Kidney epithelial cell (primary cell): ENCODE results near the gene METTL1. TPM values are rescaled to one million over a fixed set of nuclear protein-coding genes. Genes with fewer than 3 reads are reported as not detected.

Experiments used
- DNase-seq: peaks from one replicate; pipeline ENCODE4 v3.0.0-alpha.2; 2010; ENCODE audit warnings: low read depth
- H3K27me3 ChIP-seq: 2 replicates; pipeline ENCODE4 v1.6.0; 2011; ENCODE audit warnings: low read length; ENCODE audit not compliant: control insufficient read depth, insufficient read depth
- H3K36me3 ChIP-seq: 2 replicates; pipeline ENCODE4 v1.5.1; 2011; ENCODE audit warnings: low read length; ENCODE audit not compliant: control insufficient read depth, insufficient read depth
- H3K4me3 ChIP-seq: 2 replicates; pipeline ENCODE4 v1.5.1; 2011; ENCODE audit warnings: low read depth, mild to moderate bottlenecking, control low read depth, low read length
- total RNA-seq: library from RNA; depleted of rRNA; stranded (reverse); fragments of >200 nt; gene quantifications from 2 replicates; pipeline ENCODE4 v1.2.3, GENCODE V29; 2015
- TF ChIP-seq, protein P1 (sequence below): IDR thresholded peaks from 2 replicates; pipeline ENCODE4 v1.5.1; 2011; ENCODE audit warnings: mild to moderate bottlenecking, moderate library complexity, low read length, control low read depth, inconsistent platforms; ENCODE audit not compliant: insufficient read depth, poor library complexity, severe bottlenecking

METTL1 gene
- total RNA-seq, 1 donor from 2014 or later: 20.3 TPM

DNA sequence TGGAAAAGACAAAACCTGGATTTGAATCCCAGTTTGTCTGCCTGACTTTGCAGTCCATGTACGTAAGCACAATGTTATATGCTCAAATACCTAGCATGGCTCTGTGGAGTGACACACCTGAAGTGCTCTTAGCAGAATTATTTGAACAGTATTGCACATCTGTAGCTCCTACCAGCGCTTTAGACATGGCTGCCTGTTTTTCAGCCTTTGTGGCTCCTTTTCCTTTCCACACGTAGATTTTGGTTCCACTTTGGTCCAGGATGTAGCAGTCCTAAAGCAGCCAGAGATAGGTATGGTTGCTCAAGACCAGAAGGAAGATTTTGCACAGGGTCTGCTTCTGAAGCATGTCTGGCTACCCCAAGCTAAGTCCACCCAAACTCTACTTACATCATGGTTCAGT, 37.5 kb upstream of the METTL1 start:
- TF ChIP-seq, protein P1, sequence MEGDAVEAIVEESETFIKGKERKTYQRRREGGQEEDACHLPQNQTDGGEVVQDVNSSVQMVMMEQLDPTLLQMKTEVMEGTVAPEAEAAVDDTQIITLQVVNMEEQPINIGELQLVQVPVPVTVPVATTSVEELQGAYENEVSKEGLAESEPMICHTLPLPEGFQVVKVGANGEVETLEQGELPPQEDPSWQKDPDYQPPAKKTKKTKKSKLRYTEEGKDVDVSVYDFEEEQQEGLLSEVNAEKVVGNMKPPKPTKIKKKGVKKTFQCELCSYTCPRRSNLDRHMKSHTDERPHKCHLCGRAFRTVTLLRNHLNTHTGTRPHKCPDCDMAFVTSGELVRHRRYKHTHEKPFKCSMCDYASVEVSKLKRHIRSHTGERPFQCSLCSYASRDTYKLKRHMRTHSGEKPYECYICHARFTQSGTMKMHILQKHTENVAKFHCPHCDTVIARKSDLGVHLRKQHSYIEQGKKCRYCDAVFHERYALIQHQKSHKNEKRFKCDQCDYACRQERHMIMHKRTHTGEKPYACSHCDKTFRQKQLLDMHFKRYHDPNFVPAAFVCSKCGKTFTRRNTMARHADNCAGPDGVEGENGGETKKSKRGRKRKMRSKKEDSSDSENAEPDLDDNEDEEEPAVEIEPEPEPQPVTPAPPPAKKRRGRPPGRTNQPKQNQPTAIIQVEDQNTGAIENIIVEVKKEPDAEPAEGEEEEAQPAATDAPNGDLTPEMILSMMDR: no peak

DNA sequence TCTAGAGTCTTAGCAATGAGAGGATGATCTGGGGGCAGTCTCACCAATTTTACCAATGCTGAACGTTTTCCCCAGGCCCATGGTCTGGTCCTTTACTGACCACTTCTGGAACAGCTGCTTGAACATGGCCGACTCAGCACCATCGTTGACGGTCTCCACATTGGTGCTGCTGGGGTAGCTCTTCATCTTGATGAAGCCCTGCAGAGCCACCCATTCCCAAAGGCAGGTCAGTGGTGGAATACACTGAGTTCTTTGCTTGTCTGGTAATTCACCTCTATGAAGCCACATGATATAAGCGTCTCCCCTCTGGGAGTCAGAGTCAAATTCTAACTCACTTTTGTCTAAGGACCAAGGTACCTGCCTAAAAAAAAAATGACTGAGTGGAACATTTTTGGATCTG, 36.4 kb upstream of the METTL1 start:
- peaks cover 1% of the 10 kb centered on the region for H3K36me3 ChIP-seq
- DNase-seq: no peak
- H3K27me3 ChIP-seq: no peaks in the 10 kb centered on the region
- no peak overlapping the region for H3K4me3 ChIP-seq
- TF ChIP-seq, protein P1: no peak

More for the DNA sequence above, 37.5 kb upstream of the METTL1 start:
- Histone ChIP-seq H3K36me3 (peaks cover 1% of the 10 kb centered on the region), H3K4me3 (no peak overlapping the region), H3K27me3 (no peaks in the 10 kb centered on the region)
- DNase-seq: no peak

DNA sequence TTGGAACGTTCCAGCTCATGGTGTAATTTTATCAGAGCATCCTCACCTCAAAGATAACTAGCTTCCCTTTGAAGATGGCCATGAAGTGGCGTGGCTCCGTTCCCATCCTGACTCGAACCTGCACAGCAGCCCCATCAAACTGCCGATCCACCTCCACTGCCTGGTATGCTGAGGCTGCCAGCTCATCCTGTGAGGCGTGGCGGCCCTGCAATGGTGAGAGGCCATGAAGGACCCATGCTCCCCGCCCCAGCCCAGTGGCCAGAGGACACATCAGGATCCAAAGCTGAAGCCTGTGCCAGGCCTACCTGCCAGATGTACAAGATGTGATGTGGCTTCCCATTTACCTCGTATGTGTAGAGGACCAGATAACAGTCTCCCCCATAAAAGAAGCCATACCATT, 35.4 kb upstream of the METTL1 start:
- no peaks in the 10 kb centered on the region for H3K27me3 ChIP-seq
- no peak for DNase-seq
- TF ChIP-seq, protein P1: no peak
- H3K36me3 ChIP-seq: peaks cover 1% of the 10 kb centered on the region
- H3K4me3 ChIP-seq: no peak overlapping the region

DNA sequence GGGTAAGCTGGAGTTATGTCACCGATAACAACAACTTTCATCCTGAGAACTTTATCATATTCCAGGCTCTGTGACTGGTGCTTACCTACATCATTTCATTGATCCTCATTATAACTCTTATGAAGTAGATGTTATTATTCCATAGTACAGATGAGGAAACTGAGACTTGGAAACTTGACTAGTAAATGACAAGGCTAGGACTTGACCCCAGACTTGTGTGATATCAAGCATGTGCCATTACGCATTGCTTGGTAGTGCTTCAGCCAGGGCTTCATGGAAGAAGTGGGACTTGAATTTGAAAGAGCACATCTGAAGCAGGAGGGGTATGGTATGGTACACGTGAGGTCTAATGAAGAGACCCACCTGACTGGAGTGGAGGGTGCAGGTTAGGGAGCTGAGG, 34.8 kb upstream of the METTL1 start:
- Histone ChIP-seq H3K27me3 (no peaks in the 10 kb centered on the region), H3K36me3 (peaks cover 1% of the 10 kb centered on the region), H3K4me3 (no peak overlapping the region)
- DNase-seq: no peak
- TF ChIP-seq, protein P1: no peak

DNA sequence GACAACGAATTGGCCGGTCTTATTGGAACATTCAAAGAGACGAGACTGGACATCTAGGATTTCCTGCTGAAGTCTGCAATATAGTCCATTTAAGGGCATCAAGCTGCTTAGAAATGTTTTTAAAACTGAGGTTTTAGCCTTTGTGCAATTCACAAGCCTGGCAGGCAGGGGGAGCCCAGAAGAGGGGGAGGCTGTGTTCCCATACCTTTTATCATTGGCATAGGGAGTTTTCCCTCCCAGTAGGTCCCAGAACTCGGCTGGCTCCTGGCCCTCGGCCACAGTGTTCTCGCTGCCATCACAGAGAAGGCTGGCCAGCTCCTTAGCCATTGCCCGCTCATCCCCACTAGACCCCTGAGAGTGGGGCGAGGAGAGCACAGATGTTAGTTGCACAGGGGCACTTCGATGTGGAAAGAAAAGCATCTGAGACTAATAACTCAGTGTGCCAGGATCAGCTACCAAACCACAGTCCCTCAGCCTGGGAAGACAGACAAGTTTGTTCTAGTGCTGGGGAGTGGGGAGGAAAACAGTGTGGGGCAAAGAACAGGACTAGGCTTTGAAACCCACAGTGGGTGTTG, 31.5 kb upstream of the METTL1 start:
- TF ChIP-seq, protein P1: peak; percentile 84
- no peak for DNase-seq
- H3K4me3 ChIP-seq: no peak overlapping the region
- peaks cover 1% of the 10 kb centered on the region for H3K36me3 ChIP-seq
- no peaks in the 10 kb centered on the region for H3K27me3 ChIP-seq

DNA sequence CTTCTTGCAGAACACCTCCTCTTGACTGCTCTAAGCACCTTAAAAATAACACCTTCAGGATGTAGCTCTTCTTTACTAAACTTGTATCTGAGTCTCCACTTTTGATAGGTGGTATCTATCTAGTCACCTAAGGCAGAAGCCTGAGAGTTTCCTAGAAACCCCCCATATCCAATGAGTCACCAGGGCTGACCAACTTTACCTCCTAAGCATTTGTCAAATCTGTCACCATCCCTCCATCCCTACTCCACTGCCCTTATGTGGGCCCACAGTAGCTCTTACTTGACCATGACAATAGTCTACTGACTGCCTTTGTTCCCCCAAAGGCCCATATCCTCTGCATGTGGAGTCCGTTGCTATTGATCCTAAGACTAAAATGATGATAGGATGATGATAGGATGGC, 30.7 kb upstream of the METTL1 start:
- Histone ChIP-seq H3K36me3 (no peaks in the 10 kb centered on the region), H3K4me3 (no peak overlapping the region), H3K27me3 (no peaks in the 10 kb centered on the region)
- no peak for DNase-seq
- TF ChIP-seq, protein P1: no peak
